ENCODE data around the gene CDC42. TPM values are rescaled to one million over a fixed set of nuclear protein-coding genes. Genes with fewer than 3 reads are reported as not detected.

Gene CDC42
- total and polyA plus RNA-seq, 9 of the 15 experiments (the other 6 are each of a cell fraction or from before 2014, with no cell fraction given) = 186 to 398 (median 325) TPM

GRCh38 chr1:22131875-22132486 is 79.5 kb downstream of the CDC42 start (continued):
- TF ChIP-seq GTF2A2 (tag; IDR thresholded peaks at IDR 0.05) (no peak), BACH1 (tag; IDR thresholded peaks at IDR 0.05) (no peak), REST (IDR thresholded peaks at IDR 0.05; ENCODE audit: borderline replicate concordance) (peak; percentile 92), REST (CRISPR knock-in tag; IDR thresholded peaks at IDR 0.05; ENCODE audit: low read depth) (no peak), TCF3 (CRISPR knock-in tag; IDR thresholded peaks at IDR 0.05) (no peak), HMBOX1 (IDR thresholded peaks at IDR 0.05) (no peak), RCOR1 (IDR thresholded peaks at IDR 0.05; ENCODE audit: borderline replicate concordance in 1 of 2, low read depth in 2 of 2, low read length in 2 of 2) (0 out of 4 replicates have a peak, but pooled peaks of 1 of the 2 experiments have one; percentile 10), PYGO2 (tag; IDR thresholded peaks at IDR 0.05) (no peak), SMARCA4 (IDR thresholded peaks at IDR 0.05) (no peak), HSF4 (CRISPR knock-in tag; IDR thresholded peaks at IDR 0.05; ENCODE audit: borderline replicate concordance) (no peak), PRDM10 (IDR thresholded peaks at IDR 0.05; ENCODE audit: partially characterized antibody) (no peak), MBD2 (IDR thresholded peaks at IDR 0.05; ENCODE audit: borderline replicate concordance, low read depth) (no peak), PURB (CRISPR knock-in tag; IDR thresholded peaks at IDR 0.05; ENCODE audit: low read depth) (no peak), ZNF780A (CRISPR knock-in tag; IDR thresholded peaks at IDR 0.05) (no peak), ADNP (tag; IDR thresholded peaks at IDR 0.05) (no peak), CBFB (CRISPR knock-in tag; IDR thresholded peaks at IDR 0.05) (peak; percentile 70; the same call in 1 of the 2 replicates), NR2F6 (CRISPR knock-in tag; IDR thresholded peaks at IDR 0.05) (no peak)
